ENCODE results near the gene RPH3AL.

The RPH3AL gene

DNA sequence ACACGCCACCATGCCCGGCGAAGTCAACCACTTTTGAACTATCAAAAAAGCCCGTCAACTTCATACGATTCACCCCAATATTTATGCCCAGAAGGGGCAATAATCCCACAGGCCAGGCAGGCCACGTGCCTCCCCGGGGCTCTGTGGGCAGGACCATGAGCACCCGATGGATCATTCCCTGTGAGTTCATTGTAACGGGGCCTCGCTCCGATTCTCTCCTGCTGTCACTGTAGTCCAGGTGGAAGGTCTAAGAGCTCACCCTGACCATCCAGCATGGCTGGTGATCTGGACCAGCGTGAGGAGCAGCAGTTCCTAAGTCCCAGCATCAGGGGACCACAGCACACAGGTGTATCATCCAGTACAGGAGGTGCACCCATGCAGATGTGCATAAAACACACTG, 93.7 kb downstream of the RPH3AL start:
- peaks cover 13% of the 10 kb centered on the region for H3K36me3 ChIP-seq
- no peak for DNase-seq
- no peak overlapping the region for H3K4me3 ChIP-seq (ENCODE audit: low read depth, low read length)
- H3K27ac ChIP-seq: no peak overlapping the region
- TF ChIP-seq, protein P1, sequence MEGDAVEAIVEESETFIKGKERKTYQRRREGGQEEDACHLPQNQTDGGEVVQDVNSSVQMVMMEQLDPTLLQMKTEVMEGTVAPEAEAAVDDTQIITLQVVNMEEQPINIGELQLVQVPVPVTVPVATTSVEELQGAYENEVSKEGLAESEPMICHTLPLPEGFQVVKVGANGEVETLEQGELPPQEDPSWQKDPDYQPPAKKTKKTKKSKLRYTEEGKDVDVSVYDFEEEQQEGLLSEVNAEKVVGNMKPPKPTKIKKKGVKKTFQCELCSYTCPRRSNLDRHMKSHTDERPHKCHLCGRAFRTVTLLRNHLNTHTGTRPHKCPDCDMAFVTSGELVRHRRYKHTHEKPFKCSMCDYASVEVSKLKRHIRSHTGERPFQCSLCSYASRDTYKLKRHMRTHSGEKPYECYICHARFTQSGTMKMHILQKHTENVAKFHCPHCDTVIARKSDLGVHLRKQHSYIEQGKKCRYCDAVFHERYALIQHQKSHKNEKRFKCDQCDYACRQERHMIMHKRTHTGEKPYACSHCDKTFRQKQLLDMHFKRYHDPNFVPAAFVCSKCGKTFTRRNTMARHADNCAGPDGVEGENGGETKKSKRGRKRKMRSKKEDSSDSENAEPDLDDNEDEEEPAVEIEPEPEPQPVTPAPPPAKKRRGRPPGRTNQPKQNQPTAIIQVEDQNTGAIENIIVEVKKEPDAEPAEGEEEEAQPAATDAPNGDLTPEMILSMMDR (IDR thresholded peaks at IDR 0.05; ENCODE audit: low read depth, low read length): no peak
- no peaks in the 10 kb centered on the region for H3K27me3 ChIP-seq (ENCODE audit: insufficient read depth, low read depth, severe bottlenecking)
- no peaks in the 10 kb centered on the region for H3K9me3 ChIP-seq (ENCODE audit: severe bottlenecking)

DNA sequence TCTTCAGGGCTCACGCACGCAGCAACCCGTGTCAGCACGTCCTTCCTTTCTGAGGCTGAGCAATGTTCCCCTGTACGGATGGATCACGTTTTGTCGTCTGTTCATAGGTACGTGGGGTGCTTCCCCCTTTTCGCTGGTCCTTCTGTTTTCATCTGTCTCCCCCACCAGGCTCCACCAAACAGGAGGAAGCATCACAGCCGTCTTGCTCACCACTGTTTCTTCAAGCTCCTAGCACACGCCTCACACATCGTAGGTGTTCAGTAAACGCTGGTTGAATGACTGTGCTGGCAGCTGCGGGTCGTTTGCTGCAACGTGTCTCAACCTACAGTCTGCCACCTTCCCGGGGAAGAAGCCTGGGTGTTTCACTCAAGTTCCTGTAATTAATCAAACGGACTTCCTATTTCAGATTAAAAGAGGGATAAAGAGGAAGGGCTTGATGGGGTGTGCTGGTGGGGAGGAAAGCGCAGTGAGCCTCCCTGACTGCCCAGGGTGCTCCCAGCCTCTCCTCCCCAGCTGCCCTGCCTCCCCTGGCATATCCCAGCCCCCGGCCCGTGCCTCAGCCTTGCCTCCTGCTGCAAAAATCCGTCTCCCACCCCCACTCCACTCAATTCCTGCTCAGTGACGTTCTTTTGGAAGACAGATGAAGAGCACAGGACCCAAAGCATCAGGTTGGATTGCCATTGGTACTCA, 94.4 kb downstream of the RPH3AL start:
- no peaks in the 10 kb centered on the region for H3K27me3 ChIP-seq (ENCODE audit: insufficient read depth, low read depth, severe bottlenecking)
- no peak for DNase-seq
- H3K27ac ChIP-seq: no peak overlapping the region
- H3K36me3 ChIP-seq: peaks cover 5% of the 10 kb centered on the region
- no peak overlapping the region for H3K4me3 ChIP-seq (ENCODE audit: low read depth, low read length)
- TF ChIP-seq, protein P1 (IDR thresholded peaks at IDR 0.05; ENCODE audit: low read depth, low read length): no peak
- no peaks in the 10 kb centered on the region for H3K9me3 ChIP-seq (ENCODE audit: severe bottlenecking)

DNA sequence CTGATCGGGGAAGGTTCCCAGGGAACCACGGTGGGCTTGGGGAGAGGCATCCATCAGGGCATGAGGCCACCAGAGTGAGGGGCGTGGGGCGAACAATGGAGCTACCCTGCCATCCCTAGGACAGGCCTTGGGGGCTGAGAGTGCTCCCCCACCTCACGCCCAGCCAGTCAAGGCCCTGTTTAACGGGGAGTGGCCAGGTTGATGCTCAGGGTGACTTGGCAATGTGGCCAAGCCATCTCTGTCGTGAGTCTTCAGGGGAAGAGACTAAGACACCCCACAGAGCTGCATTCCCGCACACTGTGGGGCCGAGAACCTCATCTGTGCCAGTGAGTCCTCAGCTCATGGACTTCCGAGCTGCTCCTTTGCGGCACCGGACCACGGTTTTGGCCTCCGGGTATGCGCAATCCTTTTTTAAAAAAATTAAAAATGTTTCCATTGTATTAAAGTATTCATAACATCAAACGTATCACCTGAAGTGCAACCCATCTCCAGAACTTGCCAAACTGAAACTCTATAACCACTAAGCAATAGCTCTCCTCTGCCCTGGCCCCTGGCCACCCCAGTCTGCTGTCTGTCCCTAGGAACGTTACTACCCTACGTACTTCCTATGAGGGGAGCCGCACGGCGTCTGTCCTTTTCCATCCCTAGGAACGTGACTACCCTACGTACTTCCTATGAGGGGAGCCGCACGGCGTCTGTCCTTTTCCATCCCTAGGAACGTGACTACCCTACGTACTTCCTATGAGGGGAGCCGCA, 99.3 kb downstream of the RPH3AL start:
- H3K4me3 ChIP-seq (ENCODE audit: low read depth, low read length): no peak overlapping the region
- H3K27ac ChIP-seq: no peak overlapping the region
- H3K36me3 ChIP-seq: no peaks in the 10 kb centered on the region
- TF ChIP-seq, protein P1 (IDR thresholded peaks at IDR 0.05; ENCODE audit: low read depth, low read length): no peak
- DNase-seq: no peak
- H3K9me3 ChIP-seq (ENCODE audit: severe bottlenecking): no peaks in the 10 kb centered on the region
- H3K27me3 ChIP-seq (ENCODE audit: insufficient read depth, low read depth, severe bottlenecking): no peaks in the 10 kb centered on the region

DNA sequence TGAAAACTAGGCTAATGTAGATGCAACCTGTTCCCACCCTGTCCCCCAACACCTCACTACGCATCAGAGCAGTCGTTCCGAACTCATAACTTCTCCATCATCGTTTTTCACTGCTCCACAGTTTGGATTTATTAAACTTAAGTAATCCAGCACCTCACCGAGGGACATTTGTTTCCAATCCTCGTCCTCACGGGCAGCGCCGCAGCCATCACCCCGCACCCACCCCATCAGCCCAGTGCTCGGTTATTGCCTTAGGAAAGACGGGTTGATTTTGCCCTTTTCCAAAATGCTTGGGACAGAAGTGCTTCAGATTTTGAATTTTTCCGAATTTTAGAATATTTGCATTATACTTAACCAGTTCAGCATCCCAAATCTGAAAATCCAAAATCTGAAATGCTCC, 100.2 kb downstream of the RPH3AL start:
- TF ChIP-seq, protein P1 (IDR thresholded peaks at IDR 0.05; ENCODE audit: low read depth, low read length): no peak

DNA sequence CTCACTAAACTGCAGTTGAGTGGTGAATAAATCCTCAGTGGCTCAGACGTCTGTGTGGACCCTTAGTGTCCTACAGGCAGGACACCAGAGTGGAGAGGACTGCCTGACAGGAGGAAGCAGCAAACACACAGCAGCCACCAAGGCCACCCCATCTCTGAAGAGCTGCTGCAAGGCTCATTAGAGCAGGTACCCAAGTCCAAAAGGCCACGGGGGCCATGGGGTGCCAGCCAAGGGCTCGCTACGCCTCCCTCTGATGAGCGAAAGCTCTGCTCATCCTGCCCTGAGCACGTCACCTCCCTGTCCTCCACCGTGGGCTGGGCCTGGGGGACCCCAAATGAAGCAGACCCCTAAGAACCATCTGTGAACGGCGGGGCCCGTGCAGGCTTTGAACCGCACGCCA, 101.1 kb downstream of the RPH3AL start:
- Histone ChIP-seq H3K9me3 (ENCODE audit: severe bottlenecking) (no peaks in the 10 kb centered on the region), H3K36me3 (no peaks in the 10 kb centered on the region), H3K4me3 (ENCODE audit: low read depth, low read length) (no peak overlapping the region), H3K27ac (no peak overlapping the region), H3K27me3 (ENCODE audit: insufficient read depth, low read depth, severe bottlenecking) (no peaks in the 10 kb centered on the region)
- no peak for DNase-seq
- TF ChIP-seq, protein P1 (IDR thresholded peaks at IDR 0.05; ENCODE audit: low read depth, low read length): no peak

More for the DNA sequence above, 100.2 kb downstream of the RPH3AL start:
- Histone ChIP-seq H3K4me3 (ENCODE audit: low read depth, low read length) (no peak overlapping the region), H3K27ac (no peak overlapping the region), H3K9me3 (ENCODE audit: severe bottlenecking) (no peaks in the 10 kb centered on the region), H3K36me3 (no peaks in the 10 kb centered on the region), H3K27me3 (ENCODE audit: insufficient read depth, low read depth, severe bottlenecking) (no peaks in the 10 kb centered on the region)
- DNase-seq: no peak
